NCI-H2227 treated with DMSO at 0.1 percent for 48 hours (cell line): Measurements from ENCODE around the gene TCERG1.

Source experiments
- DNase-seq: peaks from one replicate; lab custom pipeline; 2025; lab: John Stamatoyannopoulos, UW

Gene TCERG1

DNA sequence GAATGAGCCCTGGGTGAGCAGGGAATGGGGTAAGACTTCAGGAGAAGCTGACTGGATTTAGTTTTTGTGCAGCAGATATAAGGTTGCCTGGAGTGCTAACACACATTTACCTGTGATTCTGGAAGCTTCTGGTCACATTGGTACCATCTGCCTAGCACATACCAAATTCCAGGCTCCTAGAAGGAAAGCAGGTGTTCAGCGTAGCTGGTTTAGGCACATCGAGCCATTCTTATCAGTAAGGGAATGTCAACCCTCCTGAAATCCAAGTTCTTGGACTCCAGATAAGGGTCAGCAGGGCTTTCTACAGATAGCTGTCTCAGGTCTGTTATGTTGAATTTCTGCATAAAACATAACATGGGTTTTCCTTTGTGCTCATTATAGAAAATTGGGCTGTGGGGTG is 10.3 kb downstream of the TCERG1 start:
- no peak for DNase-seq

DNA sequence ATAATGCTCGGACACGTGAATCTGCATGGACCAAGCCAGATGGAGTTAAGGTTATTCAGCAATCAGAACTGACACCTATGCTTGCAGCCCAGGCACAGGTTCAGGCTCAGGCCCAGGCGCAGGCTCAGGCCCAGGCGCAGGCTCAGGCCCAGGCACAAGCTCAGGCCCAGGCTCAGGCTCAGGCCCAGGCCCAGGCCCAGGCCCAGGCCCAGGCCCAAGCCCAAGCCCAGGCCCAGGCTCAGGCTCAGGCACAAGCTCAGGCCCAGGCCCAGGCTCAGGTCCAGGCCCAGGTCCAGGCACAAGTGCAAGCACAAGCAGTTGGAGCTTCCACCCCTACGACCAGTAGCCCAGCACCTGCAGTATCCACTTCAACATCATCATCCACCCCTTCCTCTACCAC is 11.8 kb downstream of the TCERG1 start:
- DNase-seq, result no peak

- no peak for DNase-seq
These were observed 14.2 kb downstream of the TCERG1 start for GRCh38 chr5:146461319-146461718.

- no peak for DNase-seq
These were observed 16.3 kb downstream of the TCERG1 start for GRCh38 chr5:146463446-146463845.

DNA sequence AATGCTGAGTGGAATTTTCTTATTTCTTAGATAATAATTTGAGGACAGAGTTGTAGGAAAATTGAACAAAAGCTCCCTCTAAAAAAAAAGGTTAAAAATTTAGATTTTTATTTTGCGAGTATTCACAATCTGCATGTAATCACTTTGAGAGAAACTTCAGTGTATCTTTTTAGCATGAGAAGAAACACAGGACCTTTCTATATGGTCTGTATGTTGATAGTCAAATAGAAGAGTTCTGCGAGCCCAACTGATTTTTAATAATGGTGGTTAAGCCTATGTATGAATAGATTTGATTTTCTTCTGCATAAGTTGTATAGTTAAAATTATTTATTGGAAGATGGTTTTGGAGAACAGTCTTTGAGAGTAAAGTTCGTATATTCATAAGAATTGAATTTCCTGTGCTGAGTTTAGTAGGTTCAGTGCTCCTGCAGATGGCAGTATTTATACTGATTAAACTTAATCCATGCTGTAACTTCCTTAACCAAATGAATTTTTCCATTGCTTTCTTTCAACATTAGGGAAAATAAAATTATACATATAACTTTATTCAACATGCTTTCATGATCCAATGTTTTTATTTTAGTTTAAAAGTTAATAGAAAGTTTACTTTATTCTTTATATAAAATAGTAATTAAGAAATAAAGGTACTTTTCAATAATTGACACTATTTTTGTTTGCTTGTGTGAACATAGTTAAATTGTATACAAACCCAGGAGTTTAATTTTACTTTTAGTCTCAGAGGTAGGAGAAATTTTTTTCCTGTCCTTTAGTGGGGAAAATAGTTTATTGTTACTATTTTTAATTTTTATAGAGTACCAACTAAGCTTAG is 19.6 kb downstream of the TCERG1 start:
- peak; percentile 25 for DNase-seq

DNA sequence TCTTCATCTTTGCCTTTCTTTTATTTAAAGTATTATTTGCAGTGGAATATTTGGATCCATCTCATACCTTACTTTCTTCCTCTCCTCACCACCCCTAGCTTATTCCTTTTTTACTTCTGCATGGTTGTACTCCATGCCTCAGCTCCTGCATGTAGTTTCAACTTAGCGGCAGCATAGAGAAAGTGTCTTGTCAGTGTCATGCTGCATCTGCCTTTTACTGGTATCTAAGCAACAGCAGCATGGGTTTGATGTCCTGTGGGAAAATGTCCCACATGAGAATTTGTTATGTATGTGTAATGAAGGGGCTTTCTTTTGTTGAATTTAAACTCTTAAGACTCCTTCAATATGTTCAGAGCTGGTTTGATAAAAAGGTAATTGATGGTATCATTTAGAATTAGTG is 20.6 kb downstream of the TCERG1 start:
- no peak for DNase-seq

DNA sequence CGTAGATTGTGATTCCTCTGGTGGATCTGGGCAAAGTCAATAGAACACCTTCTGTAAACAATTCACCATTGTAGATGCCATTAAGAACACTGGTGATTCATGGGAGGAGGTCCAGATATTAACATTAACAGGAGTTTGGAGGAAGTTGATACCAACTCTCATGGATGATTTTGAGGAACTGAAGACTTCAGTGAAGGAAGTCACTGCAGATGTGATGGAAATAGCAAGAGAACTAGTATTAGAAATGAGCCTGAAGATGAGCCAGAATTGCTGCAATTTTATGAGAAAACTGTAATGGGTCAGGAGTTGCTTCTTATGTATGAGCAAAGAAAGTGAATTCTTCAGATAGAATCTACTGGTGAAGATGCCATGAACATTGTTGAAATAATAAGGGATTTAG is 26.9 kb downstream of the TCERG1 start:
- DNase-seq, result no peak

GRCh38 chr5:146475190-146475780 is 28.2 kb downstream of the TCERG1 start:
- DNase-seq, result no peak

DNA sequence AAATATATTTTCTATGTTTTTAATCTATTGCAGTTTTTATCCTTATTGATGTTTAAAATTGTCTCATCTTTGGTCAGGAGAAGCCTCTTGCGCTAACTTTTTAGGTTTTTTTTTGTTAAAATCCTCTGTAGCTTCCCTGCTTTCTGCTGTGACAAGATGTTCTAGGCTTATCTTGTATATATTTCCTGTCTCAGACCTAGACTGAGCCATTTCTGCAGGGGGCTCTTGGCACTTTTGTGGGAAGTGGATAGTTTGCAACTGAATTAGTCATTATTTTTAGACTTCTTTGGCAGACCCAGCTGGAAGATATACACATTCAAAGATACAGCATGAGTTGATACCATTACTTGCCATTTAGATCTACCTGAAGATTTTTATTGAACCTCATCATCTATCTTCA is 28.8 kb downstream of the TCERG1 start:
- no peak for DNase-seq

- no peak for DNase-seq
These were observed 35.6 kb downstream of the TCERG1 start for GRCh38 chr5:146482775-146483174.

GRCh38 chr5:146484714-146485391 is 37.7 kb downstream of the TCERG1 start:
- DNase-seq, result no peak

GRCh38 chr5:146490089-146490843 is 43.1 kb downstream of the TCERG1 start:
- no peak for DNase-seq

DNA sequence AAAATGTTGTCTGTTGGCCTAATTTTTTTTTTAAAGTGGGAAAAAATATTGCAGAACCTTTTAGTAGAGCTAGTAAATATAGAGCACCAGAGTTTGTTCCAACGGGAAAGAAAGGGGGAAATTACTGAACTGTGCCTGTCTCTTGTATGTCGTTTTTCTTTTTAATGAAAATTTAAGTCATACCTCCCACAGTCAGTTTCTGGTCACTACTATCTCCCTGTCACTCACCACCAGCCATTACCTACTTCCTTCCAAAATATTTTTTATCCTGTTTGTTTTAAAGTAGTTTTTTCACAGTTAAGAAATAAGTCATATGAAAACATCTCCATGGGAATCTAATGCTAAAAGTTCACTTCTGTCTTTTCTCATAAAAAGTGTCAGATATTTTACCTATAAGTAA is 47.5 kb downstream of the TCERG1 start:
- no peak for DNase-seq

- DNase-seq, result no peak
These were observed 52.5 kb downstream of the TCERG1 start for GRCh38 chr5:146499680-146500079.

DNA sequence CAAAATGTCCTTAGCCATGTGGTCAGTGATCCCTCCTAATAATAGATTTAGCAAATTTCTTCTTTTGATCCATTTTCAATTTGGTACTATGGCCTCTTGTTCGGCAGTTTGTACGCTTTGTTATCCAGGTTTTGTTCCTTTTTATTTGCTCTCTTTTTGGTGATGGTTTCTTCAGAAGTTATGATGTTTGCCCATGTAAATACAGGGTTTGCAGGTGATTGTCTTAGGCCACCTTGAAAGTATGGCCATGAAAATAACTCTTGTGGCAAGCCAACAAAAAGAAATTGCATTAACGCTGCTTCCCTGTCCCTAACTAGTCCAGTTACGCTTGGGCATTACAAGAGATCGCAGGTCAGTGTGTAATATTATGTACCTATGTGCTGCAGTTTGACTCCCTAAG is 60.3 kb downstream of the TCERG1 start:
- no peak for DNase-seq

- DNase-seq, result no peak
These were observed 63.5 kb downstream of the TCERG1 start for GRCh38 chr5:146510559-146511125.

DNA sequence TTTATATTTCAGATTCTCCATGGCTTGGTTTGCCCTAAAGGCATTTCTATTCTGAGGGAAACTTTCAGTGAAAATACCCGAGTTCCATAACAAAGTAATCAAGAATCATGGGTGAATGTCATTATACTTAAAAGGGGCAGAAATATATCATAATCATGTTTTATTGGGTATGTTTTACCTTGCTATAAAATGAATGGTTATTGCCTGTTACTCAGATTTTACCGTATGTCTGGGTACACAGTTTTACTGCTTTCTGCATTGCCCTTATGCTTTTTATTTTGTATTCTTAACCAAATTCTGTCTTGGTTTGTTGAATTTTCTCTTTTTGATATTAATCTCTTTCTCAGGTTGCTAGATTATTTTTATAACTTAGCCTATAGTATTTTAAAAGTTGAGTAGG is 66.3 kb downstream of the TCERG1 start:
- DNase-seq, result no peak

DNA sequence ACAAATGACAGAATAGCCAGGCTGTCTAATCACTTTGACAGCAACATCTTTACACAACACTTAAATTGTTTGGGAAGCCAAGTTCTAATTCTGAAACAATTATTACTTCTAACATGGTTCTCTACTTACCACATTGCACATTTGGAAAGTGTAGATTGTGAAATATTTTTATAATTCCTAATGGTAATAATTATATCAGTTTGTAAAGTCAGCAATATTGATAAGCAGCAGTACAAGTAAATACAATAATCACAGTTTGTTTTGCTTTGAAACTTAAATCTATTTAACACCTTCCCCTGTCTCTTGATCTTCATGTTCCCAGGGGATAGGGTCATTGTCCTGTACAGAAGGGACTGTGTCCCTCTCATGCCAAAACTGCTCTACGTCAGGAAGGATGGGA is 67.4 kb downstream of the TCERG1 start:
- no peak for DNase-seq

DNA sequence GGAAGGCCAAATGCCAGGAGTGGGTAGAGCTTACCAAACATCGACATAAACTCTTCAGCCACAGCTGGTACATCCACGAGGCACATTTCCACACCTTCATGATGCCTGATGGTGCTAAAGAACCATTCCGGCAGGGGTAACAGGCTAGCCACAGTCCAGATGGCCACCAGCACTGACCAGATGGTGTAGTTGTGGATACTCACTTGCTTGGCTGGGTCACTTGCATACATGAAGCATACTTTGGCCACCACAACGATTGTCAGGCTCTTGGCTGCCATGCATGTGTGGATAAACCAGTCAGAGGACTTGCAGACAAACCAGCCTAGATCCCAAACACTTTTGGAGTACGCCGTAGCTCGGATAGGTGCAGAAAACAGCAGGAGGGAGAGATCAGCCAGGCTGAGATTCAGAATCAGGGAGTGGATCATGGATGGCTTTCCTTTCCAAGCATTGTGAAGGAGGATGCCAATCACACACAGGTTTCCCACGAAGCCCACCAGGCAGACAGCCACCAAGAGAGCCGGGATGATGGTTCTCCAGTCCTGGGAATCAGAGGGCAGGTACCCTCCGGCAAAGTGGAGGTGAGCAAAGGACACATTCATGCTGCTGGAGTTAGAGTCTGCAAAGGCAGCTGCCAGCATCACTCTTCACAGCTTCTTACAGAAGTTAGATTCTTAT is 68.5 kb downstream of the TCERG1 start:
- DNase-seq, result no peak

DNA sequence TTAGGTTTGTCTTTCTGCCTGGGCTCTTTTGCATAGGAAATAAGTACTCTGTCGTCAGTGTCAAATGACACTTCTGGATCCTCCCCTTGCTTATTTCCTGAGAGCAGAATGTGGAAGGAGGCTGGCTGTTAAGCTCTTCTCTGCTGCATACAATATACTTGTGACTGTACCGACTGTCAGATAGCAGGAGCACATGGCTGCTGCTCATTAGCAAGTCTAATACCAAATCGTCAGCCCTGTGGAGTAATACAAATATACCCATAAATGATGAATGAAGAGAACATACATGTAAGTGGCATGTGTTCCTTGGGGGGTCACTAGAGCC is 69.0 kb downstream of the TCERG1 start, which contains the start of gene GPR151:
GPR151 (minus strand) TSS at position 40 of the 325 bp plus-strand sequence. CDS start 77 bp downstream, outside the sequence.
- no peak for DNase-seq

DNA sequence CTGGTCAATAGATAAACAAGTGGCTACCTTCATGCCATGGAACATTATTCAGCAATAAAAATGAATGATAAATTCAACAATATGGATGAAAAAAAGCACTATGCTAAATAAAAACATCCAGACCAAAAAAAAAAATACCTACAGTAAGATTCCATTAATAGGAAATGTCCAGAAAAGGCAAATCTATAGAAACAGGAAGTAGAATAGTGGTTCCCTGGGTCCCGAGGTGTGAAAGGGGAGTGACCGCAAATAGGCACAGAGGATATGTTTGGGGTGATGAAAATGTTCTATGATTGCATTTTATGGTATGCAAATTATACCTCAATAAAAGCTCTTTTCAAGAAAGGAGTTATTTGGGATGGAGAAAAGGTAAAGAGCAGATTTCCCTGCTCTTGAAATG is 72.4 kb downstream of the TCERG1 start:
- DNase-seq, result no peak

DNA sequence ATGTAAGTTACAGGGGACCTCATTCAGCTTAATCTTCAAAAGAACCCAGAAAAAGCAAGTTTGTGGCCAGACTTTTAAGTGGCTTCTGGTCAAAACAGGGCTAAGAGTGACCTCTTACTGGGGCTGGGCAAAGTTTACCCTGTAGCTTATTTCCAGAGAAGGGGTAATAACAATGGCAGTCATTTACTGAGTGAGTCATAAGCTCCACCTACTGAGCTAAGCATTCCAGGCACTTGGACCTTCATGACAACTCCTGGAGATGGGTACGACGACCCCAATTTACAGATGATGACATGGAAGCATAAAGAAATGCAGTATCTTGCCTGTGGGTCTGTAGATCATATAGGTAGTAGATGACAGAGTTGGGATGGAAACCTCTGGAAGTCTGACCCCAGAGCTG is 73.6 kb downstream of the TCERG1 start:
- DNase-seq, result no peak
